Middle frontal gyrus (tissue), 1 donor: Measurements from ENCODE around the gene HECA.
"Not testable (repeated sequence)": the region's sequence is repeated elsewhere in the genome, so short reads cannot be mapped to it uniquely, and the experiment has no call there.

Experiments
- DNase-seq: peaks from one replicate; pipeline ENCODE4 v3.0.0-alpha.2; 2015; ENCODE audit warnings: low spot score; ENCODE audit errors: extremely low spot score

HECA gene

GRCh38 chr6:139204978-139205377 is 70.1 kb downstream of the HECA start:
- no peak for DNase-seq

- DNase-seq, result no peak
These were observed 71.0 kb downstream of the HECA start for GRCh38 chr6:139205843-139206242.

- DNase-seq, result not testable (repeated sequence)
These were observed 75.9 kb downstream of the HECA start for GRCh38 chr6:139210766-139211165.

GRCh38 chr6:139212460-139212859 is 77.6 kb downstream of the HECA start:
- DNase-seq, result not testable (repeated sequence)

- DNase-seq, result peak; percentile 76
These were observed 84.4 kb downstream of the HECA start for GRCh38 chr6:139219271-139219729.

- DNase-seq, result no peak
These were observed 84.9 kb downstream of the HECA start for GRCh38 chr6:139219746-139220145.

- not testable (repeated sequence) for DNase-seq
These were observed 93.5 kb downstream of the HECA start for GRCh38 chr6:139228387-139228786.
